Cardiac septum (tissue), 1 donor: ENCODE data around the gene FABP1. TPM values are rescaled to one million over a fixed set of nuclear protein-coding genes. Genes with fewer than 3 reads are reported as not detected.

Experiments
- DNase-seq: peaks from one replicate; pipeline ENCODE4 v3.0.0-alpha.2; 2020; ENCODE audit warnings: low spot score
- intact Hi-C: fragments of 100-400 bp; cut with DNase I; formaldehyde crosslinking; loops from one replicate; pipeline ENCODE4 v1.14.0; 2022
- long read RNA-seq: library from polyadenylated mRNA; unstranded; transcript quantifications from one replicate; pipeline ENCODE4 v2.0.0, GENCODE V29; 2021
- total RNA-seq: library from RNA; stranded (reverse); fragmentation: NEBNext Ultra II Directional; extraction: Animal tissue kit (Norgen Biotek cat#: 25700); gene quantifications from one replicate; pipeline ENCODE4 v1.2.1, GENCODE V29; 2021
- donor health status: DM: no; HTN: no; CAD: no.

Gene FABP1
- total RNA-seq = not detected
- long read RNA-seq = 0 reads

DNA sequence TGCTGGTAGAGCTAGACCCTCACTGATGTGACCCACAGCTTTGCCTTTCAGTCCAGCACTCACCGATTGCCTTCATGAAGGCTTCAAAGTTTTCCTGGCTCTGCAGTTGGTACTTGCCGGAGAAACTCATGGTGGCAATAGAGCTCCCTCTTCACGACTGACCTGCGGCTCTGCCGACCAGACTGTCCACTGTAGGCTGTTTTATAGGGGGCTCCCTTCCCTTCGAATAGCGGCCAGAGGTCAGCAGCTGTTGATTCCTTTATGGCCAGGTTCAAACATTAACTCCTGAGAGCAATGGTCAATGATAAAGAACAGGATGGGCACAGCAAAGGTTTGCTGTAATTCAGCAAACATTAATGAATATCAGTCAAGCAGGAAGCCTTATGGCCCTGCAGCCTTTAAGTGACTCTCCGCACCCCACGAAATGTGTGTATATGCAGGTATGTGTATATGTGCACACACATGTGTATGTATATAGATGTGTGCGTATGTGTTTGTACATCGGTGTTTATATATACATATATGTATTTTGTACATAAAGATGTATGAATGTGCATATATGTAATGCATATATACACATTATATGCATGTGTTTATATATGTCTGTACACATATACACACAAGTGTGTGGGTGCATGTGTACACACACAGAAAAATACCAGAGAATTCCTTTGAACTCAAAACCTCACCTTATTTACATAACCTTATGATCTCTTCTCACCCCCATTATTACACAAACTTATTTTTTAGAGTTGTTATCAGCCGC lies at the start of gene FABP1:
FABP1 (minus strand) TSS at position 175 of the 766 bp plus-strand sequence; CDS start at position 130, 45 bp downstream.
- no peak for DNase-seq
- intact Hi-C loops = no loop called here

DNA sequence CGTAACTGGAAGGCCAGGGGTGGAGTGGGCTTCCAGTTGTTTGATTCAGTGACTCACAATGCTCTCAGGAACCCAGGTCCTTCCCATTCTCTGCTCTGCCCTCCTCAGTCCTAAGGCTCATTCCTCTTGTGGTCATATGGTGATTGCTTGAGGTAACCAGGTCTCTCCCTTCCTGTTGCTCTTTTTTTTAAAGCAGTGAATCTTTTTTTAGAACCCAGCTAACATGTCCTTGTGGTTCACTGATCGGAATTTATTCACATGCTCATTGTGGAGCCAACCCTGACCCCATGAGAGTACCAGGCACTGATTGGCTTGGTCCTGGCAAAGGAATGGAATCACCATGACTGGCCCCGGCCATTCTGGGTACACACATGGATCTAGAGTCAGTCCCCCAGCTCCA lies 49.7 kb upstream of the FABP1 start:
- DNase-seq = no peak
- intact Hi-C loops = no loop called here

DNA sequence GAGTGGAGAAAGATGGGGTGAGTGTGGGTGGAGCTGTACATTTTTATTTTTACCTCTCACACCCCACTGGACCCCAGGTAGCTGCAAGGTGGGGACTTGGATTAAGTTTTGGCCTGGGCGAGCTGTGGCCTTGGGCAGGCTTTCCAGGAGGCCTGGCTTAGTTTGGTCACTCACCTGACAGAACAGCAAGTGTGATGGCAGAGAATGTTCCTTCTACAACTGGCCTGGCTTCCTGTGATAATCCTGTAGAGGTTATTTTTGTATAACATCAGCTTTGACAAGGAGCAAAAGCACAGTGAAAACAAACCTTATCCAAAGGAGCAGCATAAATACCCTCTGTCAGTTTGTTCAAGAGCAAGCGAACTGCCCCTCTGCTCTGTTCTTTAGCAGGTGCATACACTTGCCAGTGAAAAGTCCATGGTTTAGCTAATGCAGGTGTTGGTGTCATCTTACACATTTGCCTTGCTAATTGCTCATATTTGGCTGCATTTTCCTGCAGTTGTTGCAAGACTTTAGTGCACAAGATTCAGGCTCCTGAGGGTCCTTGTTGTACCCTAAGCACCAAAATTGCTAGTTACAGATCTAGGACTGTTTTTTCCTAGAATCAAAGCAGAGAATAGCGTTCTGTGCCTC lies 48.6 kb upstream of the FABP1 start:
- no peak for DNase-seq
- intact Hi-C loops = no loop called here

DNA sequence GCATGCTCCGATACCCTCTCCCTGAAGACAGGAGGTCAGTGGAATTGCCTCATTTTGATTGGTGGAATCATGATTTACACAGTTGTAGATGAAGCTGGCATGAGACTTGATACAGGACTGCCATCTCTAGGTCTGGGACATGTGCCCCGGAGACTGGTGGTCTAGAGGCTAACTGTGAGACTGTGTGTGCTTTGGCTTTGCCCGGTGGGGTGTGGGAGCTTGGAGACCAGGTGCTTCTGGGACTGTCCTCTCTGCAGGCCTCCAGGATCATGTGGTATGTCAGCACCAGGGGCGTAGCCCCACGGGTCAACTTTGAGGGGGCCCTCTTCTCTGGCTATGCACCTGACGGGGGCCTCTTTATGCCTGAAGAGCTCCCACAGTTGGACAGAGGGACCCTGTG lies 45.0 kb upstream of the FABP1 start:
- DNase-seq = no peak
- intact Hi-C loops = no loop called here

DNA sequence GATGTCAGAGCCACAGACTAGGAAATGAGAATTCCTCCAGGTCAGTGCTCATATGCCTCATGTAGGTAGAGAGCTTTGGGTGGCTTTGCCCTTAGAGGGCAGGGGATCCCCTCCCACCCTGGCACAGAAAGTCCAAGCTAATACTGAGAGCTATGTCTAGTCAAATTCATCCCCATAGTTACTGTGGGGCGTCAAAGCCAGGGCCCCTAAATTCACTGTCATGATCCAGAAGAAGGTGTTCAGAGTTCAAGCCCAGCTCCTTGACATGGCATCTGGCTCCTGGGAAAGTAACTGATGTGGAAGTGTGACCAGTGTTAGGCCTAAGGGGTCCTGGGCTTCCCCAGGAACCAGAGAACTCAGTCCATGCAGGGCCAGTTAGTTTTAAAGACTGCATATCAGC lies 44.1 kb upstream of the FABP1 start:
- no peak for DNase-seq
- intact Hi-C loops = no loop called here

DNA sequence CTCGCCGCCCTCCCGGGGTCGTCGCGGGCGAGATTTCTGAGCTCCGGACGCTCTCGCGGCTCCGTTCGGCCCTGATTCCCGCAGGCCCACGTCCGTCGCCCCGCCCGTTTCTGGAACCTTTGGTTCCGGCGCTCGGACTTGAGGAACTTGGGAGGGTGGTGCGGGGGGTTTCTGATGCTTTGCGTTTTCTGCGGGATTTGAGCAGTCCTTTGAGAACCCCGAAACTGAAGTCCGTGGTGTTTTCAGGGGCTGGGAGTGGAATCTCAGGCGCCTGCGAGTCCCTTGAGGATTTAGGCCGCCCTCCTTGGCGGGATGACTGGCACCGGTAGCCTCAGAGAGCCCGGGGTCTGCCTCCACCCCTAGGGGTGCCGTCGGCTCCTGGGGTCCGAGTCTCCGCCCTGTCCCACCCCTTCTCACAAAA lies 42.6 kb upstream of the FABP1 start:
- DNase-seq = no peak
- intact Hi-C loops = no loop called here

DNA sequence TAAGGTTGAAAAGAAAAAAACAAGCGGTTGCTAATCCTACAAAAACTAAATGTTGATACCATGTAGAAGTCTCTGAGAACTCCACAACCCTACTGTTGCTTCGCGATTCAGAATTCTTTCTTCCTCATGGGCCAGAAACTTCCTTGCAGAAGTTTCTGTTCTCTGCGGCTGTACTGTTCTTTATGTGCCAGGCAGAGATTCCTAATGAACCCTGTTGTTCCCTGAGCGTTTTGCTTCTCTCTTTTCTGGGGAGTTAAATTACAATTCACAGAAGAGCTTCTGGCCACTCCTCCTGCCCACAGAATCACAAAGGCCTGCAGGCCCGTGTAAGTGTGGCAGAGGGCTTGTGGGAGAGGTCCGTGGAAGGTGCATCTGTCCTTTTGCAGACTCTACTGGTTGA lies 40.5 kb upstream of the FABP1 start:
- no peak for DNase-seq
- intact Hi-C loops = no loop called here

DNA sequence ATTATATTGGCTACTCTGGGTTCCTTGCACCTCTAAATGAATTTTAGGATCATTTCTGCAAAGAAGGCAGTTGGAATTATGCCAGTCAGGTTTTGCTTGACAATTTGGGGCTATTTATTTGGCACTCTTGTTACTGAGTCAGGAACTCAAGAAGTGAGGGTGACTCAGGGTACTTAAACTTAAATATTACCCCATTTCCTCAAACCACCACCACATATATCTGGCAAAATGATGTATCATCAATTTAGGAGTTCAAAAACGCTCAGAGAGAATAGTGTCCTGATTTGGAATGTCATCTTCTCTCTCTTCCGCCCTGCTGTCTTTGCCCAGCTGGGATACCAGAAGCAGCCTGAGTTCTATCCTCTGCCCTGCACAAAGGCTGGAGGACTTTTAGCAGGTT lies 39.9 kb upstream of the FABP1 start:
- intact Hi-C loops = no loop called here
- no peak for DNase-seq

DNA sequence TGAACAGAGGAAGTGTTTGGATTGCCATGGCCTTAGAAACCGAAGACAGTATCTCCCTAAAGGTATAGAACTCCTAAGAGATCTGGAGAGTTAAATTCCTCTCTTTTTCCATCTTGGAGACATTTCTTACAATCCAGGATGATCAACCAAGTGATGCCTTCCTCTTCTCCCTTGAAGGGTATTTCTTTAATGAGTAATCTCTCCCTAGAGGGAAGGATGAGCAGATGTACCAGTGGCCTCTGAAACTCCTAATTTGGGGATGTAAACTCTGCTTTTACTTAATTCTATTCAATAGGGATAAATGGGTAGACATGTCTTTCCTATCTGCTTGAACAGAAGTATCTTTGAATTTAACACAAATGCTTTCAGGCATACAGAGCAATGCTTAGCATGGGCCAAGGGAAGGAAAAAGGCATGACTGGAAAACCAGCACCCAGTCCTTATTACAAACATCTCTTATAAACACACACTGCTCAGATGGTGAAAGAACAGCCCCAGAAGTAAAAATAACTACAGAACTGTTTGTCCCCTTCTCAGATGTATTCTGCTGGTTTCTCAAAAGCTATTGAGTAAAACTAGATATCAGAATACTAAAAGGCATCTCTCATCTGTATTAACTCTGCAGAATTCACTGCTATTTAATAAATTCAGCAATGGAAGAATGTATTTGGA lies 37.6 kb upstream of the FABP1 start:
- intact Hi-C loops = no loop called here
- DNase-seq = no peak

DNA sequence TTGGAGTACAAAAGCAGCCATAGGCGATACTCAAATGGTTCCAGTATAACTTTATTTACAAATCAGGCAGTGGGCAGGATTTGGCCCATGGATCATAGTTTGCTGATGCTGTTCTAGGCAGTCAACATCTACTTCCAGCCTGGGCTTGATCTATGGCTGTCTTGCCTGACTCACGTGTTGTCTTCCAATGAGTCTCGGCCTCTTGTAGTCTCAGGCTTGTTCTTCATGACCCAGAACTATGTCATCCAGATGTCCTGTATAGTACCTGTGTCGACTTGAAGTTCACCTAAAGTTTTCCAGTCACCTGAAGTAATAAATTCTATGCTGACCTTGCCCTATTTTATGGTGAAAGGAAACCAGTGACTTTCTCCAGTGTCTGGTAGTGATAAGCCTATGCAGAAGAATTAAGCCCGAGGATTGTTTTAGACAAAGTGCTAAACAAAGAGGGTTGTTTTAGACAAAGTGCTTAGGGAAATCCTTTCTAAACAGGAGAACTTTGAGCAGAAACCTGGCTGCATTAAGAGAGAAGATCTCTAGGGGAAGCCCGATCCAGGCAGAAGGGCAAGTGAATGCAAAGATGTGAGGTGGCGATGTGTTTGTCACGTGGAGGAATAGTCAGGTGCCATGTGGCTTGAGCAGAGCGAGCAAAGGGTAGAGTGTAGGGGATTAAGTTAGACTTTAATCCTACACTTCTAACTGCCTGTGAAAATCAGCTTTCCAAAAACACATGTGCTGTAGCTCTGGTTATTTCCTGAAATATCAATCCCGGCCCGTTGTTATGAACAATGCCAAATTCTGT lies 33.8 kb upstream of the FABP1 start:
- no peak for DNase-seq
- intact Hi-C loops = loop anchor here (2.0 kb wide), 1 partner anchor 101 kb away; no protein-coding TSS in a partner anchor

DNA sequence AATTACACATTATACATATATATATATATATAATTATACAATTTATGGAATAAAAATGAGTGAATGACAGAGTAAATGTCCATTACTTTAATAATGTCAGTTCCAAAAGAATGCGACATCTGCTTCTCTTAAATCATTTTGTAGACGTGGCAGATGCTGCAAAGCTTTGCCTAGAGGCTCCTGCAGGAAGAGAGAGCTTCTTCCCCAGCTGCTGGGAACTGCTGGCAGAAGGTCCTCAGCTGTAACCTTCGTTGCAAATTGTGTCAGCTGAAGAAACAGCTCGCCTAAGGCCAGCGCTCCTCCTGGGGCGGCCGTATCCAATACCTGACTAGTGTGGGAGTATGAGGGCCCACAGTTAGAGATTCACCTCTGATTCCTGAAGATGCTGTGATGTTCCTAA lies 32.7 kb upstream of the FABP1 start:
- intact Hi-C loops = loop anchor here (2.0 kb wide), 1 partner anchor 100 kb away; no protein-coding TSS in a partner anchor

DNA sequence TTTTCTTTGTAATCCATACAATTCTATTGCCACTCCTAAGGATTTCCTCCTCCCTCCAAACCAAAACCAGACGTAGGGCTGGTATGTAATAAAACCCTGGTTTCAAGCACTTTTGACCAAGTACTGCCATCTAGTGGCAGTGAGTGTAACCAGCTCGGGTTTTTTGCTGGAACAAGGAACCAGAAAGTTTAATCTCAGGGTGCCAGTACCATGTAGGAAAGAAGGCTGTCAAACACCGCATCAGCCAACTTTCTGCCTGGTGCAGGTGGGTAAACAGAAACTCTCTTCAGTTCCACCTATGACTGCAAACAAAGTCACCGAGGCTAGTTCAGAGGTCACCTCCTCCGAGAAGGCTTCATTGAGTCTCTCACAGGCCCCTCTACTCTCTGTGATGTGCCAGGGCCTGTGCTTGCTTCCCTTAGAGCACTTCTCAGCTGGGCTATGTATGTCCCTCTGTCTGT lies 32.1 kb upstream of the FABP1 start:
- intact Hi-C loops = loop anchor here (2.0 kb wide), 1 partner anchor 99 kb away; no protein-coding TSS in a partner anchor
- DNase-seq = no peak

More for the DNA sequence above, 32.7 kb upstream of the FABP1 start:
- DNase-seq = no peak

DNA sequence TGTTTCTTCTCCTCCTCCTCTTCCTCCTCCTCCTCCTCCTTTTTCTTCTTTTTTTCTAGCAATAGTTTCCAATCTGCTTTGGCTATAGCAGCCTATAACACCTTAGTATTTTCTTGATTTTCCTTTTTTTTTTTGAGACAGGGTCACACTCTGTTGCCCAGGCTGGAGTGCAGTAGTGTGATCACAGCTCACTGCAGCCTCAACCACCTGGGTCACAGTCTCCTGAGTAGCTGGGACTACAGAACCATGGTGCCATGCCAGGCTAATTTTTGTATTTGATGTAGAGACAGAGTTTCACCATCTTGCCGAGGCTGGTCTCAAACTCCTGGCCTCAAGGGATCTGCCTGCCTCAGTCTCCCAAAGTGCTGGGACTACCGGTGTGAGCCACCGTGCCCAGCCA lies 31.6 kb upstream of the FABP1 start:
- no peak for DNase-seq
- intact Hi-C loops = no loop called here

DNA sequence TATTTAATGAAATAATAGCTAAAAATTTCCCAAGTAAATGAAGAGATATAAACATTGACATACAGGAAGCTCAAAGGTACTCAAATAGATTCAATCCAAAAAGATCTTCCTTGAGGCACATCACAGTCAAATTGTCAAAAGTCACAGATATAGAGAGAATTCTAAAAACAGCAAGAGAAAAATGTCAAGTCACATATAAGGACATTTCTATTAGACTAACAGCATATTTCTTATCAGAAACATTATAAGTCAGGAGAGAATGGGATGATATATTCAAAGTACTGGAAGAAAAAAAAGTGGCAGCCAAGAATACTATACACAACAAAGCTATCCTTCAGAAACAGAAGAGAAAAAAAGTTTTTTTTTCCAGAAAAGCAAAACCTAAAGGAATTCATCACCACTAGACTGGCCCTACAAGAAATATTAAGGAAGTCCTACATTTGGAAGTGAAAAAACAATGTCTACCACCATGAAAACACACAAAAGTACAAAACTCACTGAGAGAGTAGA lies 21.1 kb upstream of the FABP1 start:
- intact Hi-C loops = no loop called here

DNA sequence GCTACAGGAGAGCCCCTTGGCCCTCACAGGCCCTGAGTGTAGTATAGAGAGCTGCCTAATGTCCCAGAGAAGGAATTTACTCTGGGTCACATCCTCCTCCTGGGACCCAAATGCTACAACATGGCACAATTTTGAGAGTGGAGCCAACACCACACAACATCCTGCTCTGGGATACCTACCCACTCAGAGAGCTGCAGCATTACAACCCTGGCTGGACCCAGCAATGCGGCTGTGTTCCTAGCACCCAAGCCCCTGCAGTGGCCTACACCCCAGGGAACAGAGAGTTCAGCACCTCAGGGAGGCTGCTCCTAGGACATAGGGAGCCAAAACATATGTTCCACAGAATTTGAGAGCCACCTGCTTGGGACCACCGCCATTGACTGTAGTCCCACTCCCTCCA lies 19.3 kb upstream of the FABP1 start:
- intact Hi-C loops = no loop called here

More for the DNA sequence above, 21.1 kb upstream of the FABP1 start:
- DNase-seq = no peak

DNA sequence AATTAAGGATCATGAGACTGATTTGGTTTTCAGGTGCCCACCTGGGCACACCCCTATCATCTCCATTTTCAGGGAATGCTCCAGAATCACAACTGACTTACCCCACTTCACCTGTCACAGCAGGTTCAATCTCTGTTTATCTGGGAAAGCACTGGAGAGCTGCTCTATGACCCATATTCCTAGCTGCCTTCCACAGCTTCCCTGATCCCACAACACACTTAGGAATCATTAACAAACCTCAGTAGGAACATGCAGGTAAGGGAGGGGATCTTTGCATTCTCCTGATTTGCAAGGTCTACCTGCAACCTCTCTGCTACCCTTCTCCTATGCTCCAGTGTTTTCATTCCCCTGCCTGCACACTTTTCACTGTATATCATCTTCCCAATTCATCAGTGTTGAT lies 18.7 kb upstream of the FABP1 start:
- DNase-seq = no peak
- intact Hi-C loops = no loop called here

More for the DNA sequence above, 19.3 kb upstream of the FABP1 start:
- DNase-seq = no peak

DNA sequence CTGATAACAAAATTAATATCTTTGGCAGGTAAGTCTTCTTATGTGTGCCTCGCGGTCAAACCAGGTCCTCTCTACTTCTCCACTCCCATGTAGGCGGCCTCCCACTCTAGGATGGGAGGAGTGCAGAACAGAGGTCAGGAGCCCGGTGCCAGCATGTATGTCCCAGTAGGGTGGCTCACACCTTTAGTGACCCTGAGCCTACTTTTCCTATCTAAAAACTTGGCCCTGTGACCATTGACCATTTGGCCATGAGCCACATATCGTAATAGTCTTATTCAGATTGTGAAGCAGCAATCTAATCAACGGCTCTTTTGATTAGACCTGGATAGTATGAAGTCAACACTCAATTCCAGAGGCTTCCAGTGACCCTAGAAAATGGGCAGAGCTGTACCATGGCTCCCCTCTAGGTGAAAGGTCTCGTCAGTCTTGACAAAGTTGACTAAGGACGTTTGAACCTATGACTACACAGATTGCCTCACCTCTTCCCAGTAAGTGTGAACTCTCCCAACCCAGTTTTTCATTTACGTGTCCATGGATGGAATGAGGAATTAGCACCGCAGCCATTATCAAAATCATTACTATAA lies 17.1 kb upstream of the FABP1 start:
- intact Hi-C loops = no loop called here
- DNase-seq = no peak

DNA sequence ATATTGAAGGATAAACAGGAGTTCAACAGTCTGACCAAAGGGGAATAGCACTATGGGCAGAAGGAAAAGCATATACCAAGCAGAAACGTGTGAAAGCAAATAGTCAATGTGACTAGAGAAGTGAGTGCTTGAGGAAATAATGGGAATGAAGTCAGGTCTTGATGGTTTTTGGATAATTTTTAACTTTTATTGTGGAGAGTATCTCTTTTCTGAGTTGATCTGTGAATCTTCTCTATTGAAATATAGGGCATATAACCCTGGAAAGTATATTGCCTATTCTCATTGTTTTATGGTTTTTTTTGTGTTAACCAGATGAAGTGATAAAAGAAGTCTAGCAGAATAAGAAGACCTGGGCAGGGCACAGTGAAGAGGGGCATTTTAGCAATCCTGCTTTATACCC lies 16.4 kb upstream of the FABP1 start:
- DNase-seq = no peak
- intact Hi-C loops = no loop called here

DNA sequence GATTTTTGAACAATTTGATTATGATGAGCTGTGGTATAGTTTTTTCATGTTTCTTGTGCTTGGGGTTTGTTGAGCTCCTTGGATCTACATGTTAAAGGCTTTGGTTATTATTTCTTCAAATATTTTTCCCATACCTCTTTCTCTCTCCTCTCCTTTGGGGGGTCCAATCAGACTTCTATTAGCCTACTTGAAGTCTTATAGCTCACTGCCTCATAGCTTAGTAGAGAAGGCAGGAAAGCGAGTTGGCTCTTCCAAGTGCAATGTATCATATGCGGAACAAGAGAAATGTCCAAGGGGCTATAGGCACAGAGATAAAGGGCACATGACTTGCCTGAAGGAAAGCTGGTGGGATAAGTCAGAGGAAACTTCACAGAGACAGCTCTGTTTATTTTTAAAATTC lies 14.1 kb upstream of the FABP1 start:
- intact Hi-C loops = no loop called here
- no peak for DNase-seq
